Measurements from ENCODE around the gene SRRT. TPM values are rescaled to one million over a fixed set of nuclear protein-coding genes. Genes with fewer than 3 reads are reported as not detected.

SRRT gene
- total and polyA plus RNA-seq, 8 donors, result 45.2 to 184 (median 77.6) TPM

DNA sequence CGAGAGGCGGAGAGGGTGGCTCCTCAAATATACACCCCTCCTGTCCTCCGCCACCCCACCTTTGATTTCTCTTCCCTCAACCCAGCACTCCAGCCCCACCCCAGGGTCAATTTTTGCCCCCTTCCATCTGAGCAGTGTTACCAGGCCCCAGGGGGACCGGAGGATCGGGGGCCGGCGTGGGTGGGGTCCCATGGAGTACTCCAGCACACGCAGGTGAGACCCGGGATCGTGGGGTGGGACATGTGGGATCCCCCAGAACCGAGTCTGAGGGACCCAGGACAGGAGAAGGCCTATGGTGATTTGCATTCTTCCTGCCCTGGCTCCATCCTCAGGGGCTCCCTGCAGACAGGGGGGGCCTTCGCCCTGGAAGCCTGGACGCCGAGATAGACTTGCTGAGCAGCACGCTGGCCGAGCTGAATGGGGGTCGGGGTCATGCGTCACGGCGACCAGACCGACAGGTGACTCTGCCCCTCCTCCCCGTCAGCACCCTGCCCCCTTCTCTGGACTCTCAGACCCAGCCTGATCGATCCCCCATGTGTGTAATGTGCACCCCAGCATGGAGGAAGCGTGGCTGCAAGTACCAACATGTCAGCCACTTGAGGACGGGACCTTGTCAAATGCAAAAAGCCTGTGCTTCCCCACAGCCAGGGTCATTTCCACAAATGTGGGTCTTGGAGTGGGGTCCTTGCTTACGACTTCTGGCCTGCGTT, 7.0 kb upstream of the SRRT start:
- H3K4me1 ChIP-seq, result peaks cover 39 to 65% (median 52%) of the 10 kb centered on the region in 4 donors
- intact Hi-C loops (cut with DNase I; ENCODE audit: low total_unique reads), result no loop called here

DNA sequence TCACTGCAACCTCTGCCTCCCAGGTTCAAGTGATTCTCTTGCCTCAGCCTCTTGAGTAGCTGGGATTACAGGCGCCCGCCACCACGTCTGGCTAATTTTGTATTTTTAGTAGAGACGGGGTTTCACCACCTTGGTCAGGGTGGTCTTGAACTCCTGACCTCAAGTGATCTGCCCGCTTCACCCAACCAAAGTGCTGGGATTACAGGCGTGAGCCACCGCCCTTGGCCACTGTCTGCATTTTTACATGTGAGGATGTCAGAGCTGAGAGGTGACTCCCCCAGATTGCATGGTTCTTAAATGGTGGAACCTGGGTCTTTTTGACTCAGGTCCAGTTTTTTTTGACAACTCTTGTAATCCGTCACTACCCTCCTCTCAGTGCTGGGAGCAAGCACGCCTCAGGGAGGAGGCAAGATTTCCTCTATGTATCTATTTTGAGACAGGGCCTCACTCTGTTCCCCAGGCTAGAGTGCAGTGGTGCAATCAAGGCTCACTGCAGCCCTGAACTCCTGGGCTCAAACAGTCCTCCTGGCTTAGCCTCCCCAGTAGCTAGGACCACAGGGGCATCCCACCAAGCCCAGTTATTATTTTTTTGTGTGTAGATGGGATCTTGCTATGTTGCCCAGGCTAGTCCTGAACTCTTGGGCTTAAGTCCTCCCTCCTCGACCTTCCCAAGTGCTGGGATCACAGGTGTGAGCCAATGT, 1.2 kb upstream of the SRRT start:
- DNase-seq, result no peak
- Histone ChIP-seq H3K36me3 (peaks cover 27 to 67% (median 60%) of the 10 kb centered on the region in 4 donors), H3K9me3 (no peaks in the 10 kb centered on the region), H3K27me3 (no peaks in the 10 kb centered on the region), H3K4me3 (peak overlapping the region; percentile 82 to 98 (median 92)), H3K4me1 (peaks cover 37 to 62% (median 46%) of the 10 kb centered on the region in 4 donors), H3K27ac (peak overlapping the region; percentile 89 to 98 (median 96))
- WGBS, 5 donors, result 89 to 98% (median 95%) methylated on average over 10 of the region's 10 CpGs
- intact Hi-C loops (cut with DNase I; ENCODE audit: low total_unique reads), result no loop called here
- no peak for TF ChIP-seq POLR2A (IDR thresholded peaks at IDR 0.05)
- TF ChIP-seq, protein P1, sequence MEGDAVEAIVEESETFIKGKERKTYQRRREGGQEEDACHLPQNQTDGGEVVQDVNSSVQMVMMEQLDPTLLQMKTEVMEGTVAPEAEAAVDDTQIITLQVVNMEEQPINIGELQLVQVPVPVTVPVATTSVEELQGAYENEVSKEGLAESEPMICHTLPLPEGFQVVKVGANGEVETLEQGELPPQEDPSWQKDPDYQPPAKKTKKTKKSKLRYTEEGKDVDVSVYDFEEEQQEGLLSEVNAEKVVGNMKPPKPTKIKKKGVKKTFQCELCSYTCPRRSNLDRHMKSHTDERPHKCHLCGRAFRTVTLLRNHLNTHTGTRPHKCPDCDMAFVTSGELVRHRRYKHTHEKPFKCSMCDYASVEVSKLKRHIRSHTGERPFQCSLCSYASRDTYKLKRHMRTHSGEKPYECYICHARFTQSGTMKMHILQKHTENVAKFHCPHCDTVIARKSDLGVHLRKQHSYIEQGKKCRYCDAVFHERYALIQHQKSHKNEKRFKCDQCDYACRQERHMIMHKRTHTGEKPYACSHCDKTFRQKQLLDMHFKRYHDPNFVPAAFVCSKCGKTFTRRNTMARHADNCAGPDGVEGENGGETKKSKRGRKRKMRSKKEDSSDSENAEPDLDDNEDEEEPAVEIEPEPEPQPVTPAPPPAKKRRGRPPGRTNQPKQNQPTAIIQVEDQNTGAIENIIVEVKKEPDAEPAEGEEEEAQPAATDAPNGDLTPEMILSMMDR (IDR thresholded peaks at IDR 0.05), result no peak
- TF ChIP-seq EP300 (IDR thresholded peaks at IDR 0.05), result no peak
- no peak for TF ChIP-seq POLR2AphosphoS5 (IDR thresholded peaks at IDR 0.05)

More for the DNA sequence above, 7.0 kb upstream of the SRRT start:
- DNase-seq, result peak in 1 of 2 donors; percentile 74
- Histone ChIP-seq H3K36me3 (peaks cover 13 to 34% (median 30%) of the 10 kb centered on the region in 4 donors), H3K27ac (peak overlapping the region; percentile 80 to 97 (median 96)), H3K27me3 (no peaks in the 10 kb centered on the region), H3K9me3 (no peaks in the 10 kb centered on the region), H3K4me3 (peak overlapping the region; percentile 59 to 86 (median 68))
- WGBS, 5 donors, result 16 to 42% (median 20%) methylated on average over 20 to 27 of the region's 27 CpGs
- TF ChIP-seq POLR2A (IDR thresholded peaks at IDR 0.05) (no peak), POLR2AphosphoS5 (IDR thresholded peaks at IDR 0.05) (no peak), EP300 (IDR thresholded peaks at IDR 0.05) (no peak)

DNA sequence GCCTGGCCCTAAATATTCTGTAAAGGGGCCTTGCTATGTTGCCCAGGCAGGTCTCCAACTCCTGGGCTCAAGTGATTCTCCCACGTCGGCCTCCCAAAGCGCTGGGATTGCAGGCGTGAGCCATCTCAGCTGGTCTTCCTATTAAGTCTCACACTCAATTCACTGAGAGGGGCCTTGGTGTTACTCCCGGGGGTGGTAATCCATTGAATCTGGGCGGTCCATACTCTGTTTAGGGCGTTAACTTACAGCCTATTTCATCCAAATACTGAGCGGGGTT, 665 bp upstream of the SRRT start:
- H3K36me3 ChIP-seq, result peaks cover 27 to 72% (median 65%) of the 10 kb centered on the region in 4 donors

DNA sequence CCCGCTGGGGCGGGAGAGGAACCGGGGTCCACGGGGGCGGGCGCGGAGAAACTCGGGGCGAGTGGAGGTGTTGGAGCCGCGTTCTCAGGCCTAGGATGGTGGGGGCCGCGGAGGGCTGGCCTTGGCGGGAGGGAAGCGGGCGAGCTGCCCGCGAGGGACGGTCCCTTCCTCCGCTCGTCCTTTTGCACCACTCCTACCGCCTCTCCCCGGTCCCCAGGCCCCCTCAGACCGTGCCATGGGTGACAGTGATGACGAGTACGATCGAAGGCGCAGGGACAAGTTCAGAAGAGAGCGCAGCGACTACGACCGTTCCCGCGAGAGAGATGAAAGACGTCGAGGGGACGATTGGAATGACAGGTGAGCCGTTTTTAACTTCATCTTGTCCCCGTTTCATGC, 451 bp downstream of the SRRT start:
- H3K9me3 ChIP-seq, result no peaks in the 10 kb centered on the region
- intact Hi-C loops (cut with DNase I; ENCODE audit: low total_unique reads), result no loop called here

More for the DNA sequence above, 665 bp upstream of the SRRT start:
- intact Hi-C loops (cut with DNase I; ENCODE audit: low total_unique reads), result no loop called here
- peak overlapping the region; percentile 89 to 98 (median 96) for H3K27ac ChIP-seq
- 46 to 57% (median 56%) methylated on average over 8 of the region's 8 CpGs for WGBS, 5 donors
- TF ChIP-seq POLR2AphosphoS5 (IDR thresholded peaks at IDR 0.05) (no peak), POLR2A (IDR thresholded peaks at IDR 0.05) (no peak), EP300 (IDR thresholded peaks at IDR 0.05) (no peak)
- TF ChIP-seq, protein P1 (IDR thresholded peaks at IDR 0.05), result no peak
- no peaks in the 10 kb centered on the region for H3K9me3 ChIP-seq
- no peaks in the 10 kb centered on the region for H3K27me3 ChIP-seq
- peaks cover 32 to 62% (median 47%) of the 10 kb centered on the region in 4 donors for H3K4me1 ChIP-seq
- H3K4me3 ChIP-seq, result peak overlapping the region; percentile 82 to 98 (median 92)
- no peak for DNase-seq

More for the DNA sequence above, 451 bp downstream of the SRRT start:
- peak overlapping the region; percentile 82 to 98 (median 92) for H3K4me3 ChIP-seq
- DNase-seq, result peak in 1 of 2 donors; percentile 69
- TF ChIP-seq POLR2A (IDR thresholded peaks at IDR 0.05), result no peak
- TF ChIP-seq EP300 (IDR thresholded peaks at IDR 0.05), result no peak
- TF ChIP-seq, protein P1 (IDR thresholded peaks at IDR 0.05), result no peak
- no peak for TF ChIP-seq POLR2AphosphoS5 (IDR thresholded peaks at IDR 0.05)
- H3K36me3 ChIP-seq, result peaks cover 25 to 76% (median 67%) of the 10 kb centered on the region in 4 donors
- H3K27ac ChIP-seq, result peak overlapping the region; percentile 89 to 97 (median 93)
- H3K27me3 ChIP-seq, result no peaks in the 10 kb centered on the region
- WGBS, 5 donors, result 0 to 1% (median 0%) methylated on average over 18 to 39 of the region's 39 CpGs
- H3K4me1 ChIP-seq, result peaks cover 31 to 62% (median 54%) of the 10 kb centered on the region in 4 donors
